Bronchial epithelial cell (primary cell): ENCODE results near the gene FADD. TPM values are rescaled to one million over a fixed set of nuclear protein-coding genes. Genes with fewer than 3 reads are reported as not detected.

Experiments used
- DNase-seq: peaks from one replicate; pipeline ENCODE4 v3.0.0-alpha.2; 2010; ENCODE audit warnings: low read depth
- FAIRE-seq: peaks from 2 replicates; lab custom pipeline; 2011; peaks lifted over from hg19 to GRCh38; lab: Jason Lieb, UNC
- H3K27me3 ChIP-seq: 2 replicates; pipeline ENCODE4 v1.5.1; 2011; ENCODE audit warnings: low read length; ENCODE audit not compliant: control insufficient read depth, insufficient read depth
- H3K36me3 ChIP-seq: 2 replicates; pipeline ENCODE4 v1.5.1; 2011; ENCODE audit warnings: low read length; ENCODE audit not compliant: control insufficient read depth, insufficient read depth
- H3K4me3 ChIP-seq: 2 replicates; pipeline ENCODE4 v1.5.1; 2011; ENCODE audit warnings: mild to moderate bottlenecking, low read depth, low read length, control low read depth
- CTCF ChIP-seq: IDR thresholded peaks from 2 replicates; pipeline ENCODE4 v1.5.1; 2011; ENCODE audit warnings: mild to moderate bottlenecking, moderate library complexity, low read length, control low read depth, inconsistent platforms; ENCODE audit not compliant: insufficient read depth, severe bottlenecking
- total RNA-seq: library from RNA; depleted of rRNA; stranded (reverse); fragments of >200 nt; gene quantifications from 2 replicates; pipeline ENCODE4 v1.2.1, GENCODE V29; 2014

Gene FADD
- total RNA-seq, 1 donor from 2014 or later: 52.1 TPM

DNA sequence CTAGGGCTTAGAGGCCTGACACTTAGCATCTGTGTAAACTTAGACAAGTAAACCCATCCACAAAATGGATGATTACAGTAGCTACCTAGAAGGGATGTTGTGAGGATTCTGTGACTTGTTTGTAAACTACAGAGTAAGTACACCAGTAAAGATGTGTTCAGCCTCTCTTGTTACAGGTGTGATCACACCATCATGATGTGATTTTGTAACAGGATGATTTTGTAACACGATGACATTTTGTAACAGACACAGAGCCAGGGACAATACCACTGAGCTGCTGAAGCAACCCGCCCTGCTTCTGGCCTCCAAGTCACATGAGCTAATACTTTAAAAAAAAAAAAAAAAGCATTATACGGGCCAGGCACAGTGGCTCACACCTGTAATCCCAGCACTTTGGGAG, 17.0 kb downstream of the FADD start:
- DNase-seq (no peak), FAIRE-seq (no peak)
- TF ChIP-seq CTCF: no peak
- H3K36me3 ChIP-seq: no peaks in the 10 kb centered on the region
- H3K4me3 ChIP-seq: no peak overlapping the region
- H3K27me3 ChIP-seq: no peaks in the 10 kb centered on the region

- DNase-seq (no peak), FAIRE-seq (no peak)
- no peak for TF ChIP-seq CTCF
- no peaks in the 10 kb centered on the region for H3K27me3 ChIP-seq
- no peak overlapping the region for H3K4me3 ChIP-seq
- no peaks in the 10 kb centered on the region for H3K36me3 ChIP-seq
These were observed 17.8 kb downstream of the FADD start for GRCh38 chr11:70220920-70221319.

GRCh38 chr11:70225681-70226177, 22.6 kb downstream of the FADD start:
- TF ChIP-seq CTCF: no peak
- DNase-seq: no peak
- Histone ChIP-seq H3K4me3 (no peak overlapping the region), H3K36me3 (no peaks in the 10 kb centered on the region), H3K27me3 (no peaks in the 10 kb centered on the region)
- no peak for FAIRE-seq

GRCh38 chr11:70226183-70226582, 23.1 kb downstream of the FADD start:
- DNase-seq (no peak), FAIRE-seq (no peak)
- TF ChIP-seq CTCF: no peak
- H3K36me3 ChIP-seq: no peaks in the 10 kb centered on the region
- no peaks in the 10 kb centered on the region for H3K27me3 ChIP-seq
- no peak overlapping the region for H3K4me3 ChIP-seq

DNA sequence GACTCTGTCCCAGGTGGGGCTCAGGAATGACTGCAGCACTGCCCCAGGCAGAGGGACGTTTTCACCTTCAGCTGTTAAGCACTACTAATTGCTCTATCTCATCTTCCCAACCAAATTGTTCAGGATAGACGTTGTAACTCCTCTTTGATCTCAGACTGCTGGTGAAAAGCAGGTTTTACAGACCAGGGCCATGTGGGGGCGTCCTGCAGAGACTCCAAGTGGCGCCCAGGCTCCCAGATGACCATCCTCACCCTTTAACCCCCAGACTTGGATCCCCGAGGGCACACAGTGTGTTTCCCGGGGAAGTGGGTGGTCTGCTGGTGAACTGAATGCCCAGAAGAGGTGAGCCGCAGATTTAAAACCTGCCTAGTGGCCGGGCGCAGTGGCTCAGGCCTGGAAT, 23.9 kb downstream of the FADD start:
- DNase-seq: no peak
- H3K27me3 ChIP-seq: no peaks in the 10 kb centered on the region
- no peak for FAIRE-seq
- no peak for TF ChIP-seq CTCF
- no peaks in the 10 kb centered on the region for H3K36me3 ChIP-seq
- no peak overlapping the region for H3K4me3 ChIP-seq

DNA sequence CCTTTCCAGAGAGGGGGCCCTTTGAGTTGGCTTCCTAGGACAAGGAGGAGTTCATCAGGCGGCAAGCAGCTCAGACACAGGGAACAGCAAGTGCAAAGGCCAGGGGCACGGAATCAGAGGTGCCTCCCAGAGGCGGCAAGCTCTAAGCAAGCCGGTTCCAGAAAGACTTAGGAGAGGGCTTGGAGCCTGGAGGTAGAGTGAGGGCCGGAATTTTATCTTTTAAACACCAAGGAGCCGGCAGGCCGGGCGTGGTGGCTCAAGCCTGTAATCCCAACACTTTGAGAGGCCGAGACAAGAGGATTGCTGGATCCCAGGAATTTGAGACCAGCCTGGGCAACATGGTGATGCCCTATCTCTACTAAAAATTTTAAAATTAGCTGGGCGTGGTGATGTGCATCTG, 26.6 kb downstream of the FADD start:
- Histone ChIP-seq H3K36me3 (no peaks in the 10 kb centered on the region), H3K27me3 (no peaks in the 10 kb centered on the region), H3K4me3 (no peak overlapping the region)
- DNase-seq (no peak), FAIRE-seq (no peak)
- no peak for TF ChIP-seq CTCF
